GM18867 (cell line): ENCODE results near the gene ATXN2L.

Experiments used
- ATAC-seq: cut with Tn5 transposase; IDR thresholded peaks from one replicate; pipeline ENCODE4 v1.9.1; 2021; ENCODE audit warnings: mild to moderate bottlenecking, moderate library complexity; ENCODE audit not compliant: unreplicated experiment

ATXN2L gene

DNA sequence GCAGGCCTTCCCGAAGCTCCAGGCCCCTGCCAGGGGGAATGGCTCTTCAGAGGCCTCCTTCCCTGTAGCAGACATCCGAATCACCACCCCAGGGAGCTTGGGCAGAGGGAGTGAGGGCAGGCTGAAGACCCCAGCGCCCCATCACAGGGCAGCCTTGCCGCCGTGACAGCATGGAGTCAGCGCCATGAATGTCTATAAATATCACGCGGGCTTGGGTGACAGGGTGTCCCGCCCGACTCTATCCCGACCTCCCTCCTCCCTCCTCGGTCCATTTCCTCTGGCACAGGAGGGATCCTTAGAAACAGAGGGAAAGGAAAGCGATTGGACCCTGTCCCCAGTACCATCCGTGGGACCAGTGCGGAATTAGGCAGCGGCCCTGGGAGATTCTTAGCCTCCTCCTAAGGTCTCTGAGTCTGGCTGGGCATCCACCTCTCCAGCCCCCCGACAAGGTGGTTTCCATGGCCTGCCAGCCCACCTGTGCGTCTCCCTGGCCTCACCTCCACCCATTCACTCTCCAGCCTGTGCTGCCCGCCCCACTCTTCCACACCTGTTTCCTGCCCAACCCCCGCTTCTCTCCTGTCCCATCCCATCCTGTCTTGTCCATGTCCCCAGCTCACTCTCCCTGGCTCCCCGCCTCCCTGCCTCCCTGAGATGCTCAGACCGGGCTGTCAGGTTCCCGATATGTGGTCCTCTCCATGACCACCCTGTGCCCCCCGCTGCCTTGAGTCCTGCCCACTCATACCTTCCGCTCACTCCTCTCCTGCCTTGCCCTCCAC lies 60.6 kb downstream of the ATXN2L start:
- no peak for ATAC-seq

GRCh38 chr16:28884045-28884444 lies 61.2 kb downstream of the ATXN2L start:
- ATAC-seq = no peak
